Activated CD4-positive, alpha-beta T cell treated with anti-CD3 and anti-CD28 coated beads for 24 hours (primary cell): Measurements from ENCODE around the gene MRPL42.
"Not testable (repeated sequence)": the region's sequence is repeated elsewhere in the genome, so short reads cannot be mapped to it uniquely, and the experiment has no call there.

Source experiments
- DNase-seq, 2 donors: peaks; one replicate each; pipeline ENCODE4 v3.0.0-alpha.2; 2020; ENCODE audit warnings: low read depth in 2 of 2

The MRPL42 gene

GRCh38 chr12:93547778-93548177 lies 80.5 kb downstream of the MRPL42 start:
- DNase-seq = no peak

GRCh38 chr12:93549174-93549573 lies 81.9 kb downstream of the MRPL42 start:
- DNase-seq = no peak

- no peak for DNase-seq
Observed at GRCh38 chr12:93550748-93551611, 83.7 kb downstream of the MRPL42 start.

GRCh38 chr12:93552427-93552826 lies 85.1 kb downstream of the MRPL42 start:
- DNase-seq = no peak

- DNase-seq = not testable (repeated sequence)
Observed at GRCh38 chr12:93557879-93558278, 90.6 kb downstream of the MRPL42 start.

GRCh38 chr12:93558685-93559084 lies 91.4 kb downstream of the MRPL42 start:
- DNase-seq = not testable (repeated sequence)

- no peak for DNase-seq
Observed at GRCh38 chr12:93563807-93564538, 96.7 kb downstream of the MRPL42 start.

- DNase-seq = no peak
Observed at GRCh38 chr12:93565760-93566159, 98.4 kb downstream of the MRPL42 start.
